SK-N-SH (cell line): ENCODE data around the gene ZFP36. TPM values are rescaled to one million over a fixed set of nuclear protein-coding genes. Genes with fewer than 3 reads are reported as not detected.

Source experiments
- CTCF ChIA-PET: fragments of 300-600, 350-600 bp; formaldehyde crosslinking; extraction: SDS; loops from one replicate; lab custom pipeline; 2021; lab: Yijun Ruan, JAX
- POLR2A ChIA-PET: fragments of 350-600 bp; sonication (Branson Sonifier 250); formaldehyde crosslinking; extraction: SDS; loops from one replicate; lab custom pipeline; 2020; ENCODE audit warnings: antibody characterized with exemption, inconsistent platforms; lab: Yijun Ruan, JAX
- DNase-seq: peaks from one replicate; pipeline ENCODE4 v3.0.0; 2012
- H2AFZ ChIP-seq: fragments of 200-600 bp; sonication (generic); 2 replicates; pipeline ENCODE4 v1.8.1; 2016; ENCODE audit warnings: antibody characterized with exemption, mild to moderate bottlenecking, low read depth
- H3F3A ChIP-seq: fragments of 200-600 bp; sonication (generic); replicated peaks from 2 replicates; pipeline ENCODE3; 2016; ENCODE audit warnings: antibody characterized with exemption, mild to moderate bottlenecking; ENCODE audit not compliant: insufficient read depth
- H3K27ac ChIP-seq, 2 experiments: fragments of 200-500 bp in 1 of 2; fragments of 200-600 bp in 1 of 2; sonication (Bioruptor generic) in 1 of 2; sonication (generic), shearing (Covaris generic) in 1 of 2; 2 replicates each; pipeline versions ENCODE4 v1.5.1 to v1.6.1; 2014 to 2016; ENCODE audit warnings: low read depth in 2 of 2, inconsistent platforms in 1 of 2, low read length in 1 of 2, mild to moderate bottlenecking in 1 of 2, mixed read lengths in 1 of 2
- H3K27me3 ChIP-seq: fragments of 200-600 bp; sonication (generic), shearing (Covaris generic); 2 replicates; pipeline ENCODE4 v1.6.1; 2016; ENCODE audit warnings: mixed run types; ENCODE audit not compliant: insufficient read depth
- H3K36me3 ChIP-seq, 2 experiments: fragments of 200-500 bp in 1 of 2; fragments of 200-600 bp in 1 of 2; sonication (Bioruptor generic) in 1 of 2; sonication (generic) in 1 of 2; replicated peaks in 1 of 2; 2 replicates each; pipeline versions ENCODE3 to v1.5.1; 2014 to 2016; ENCODE audit warnings: low read length in 1 of 2, mild to moderate bottlenecking in 1 of 2; ENCODE audit not compliant: insufficient read depth in 2 of 2, control insufficient read depth in 1 of 2
- H3K4me1 ChIP-seq, 2 experiments: fragments of 200-500 bp in 1 of 2; fragments of 200-600 bp in 1 of 2; sonication (Bioruptor generic) in 1 of 2; sonication (generic), shearing (Covaris generic) in 1 of 2; 2 replicates each; pipeline versions ENCODE4 v1.5.1 to v1.6.1; 2014 to 2016; ENCODE audit warnings: low read depth in 1 of 2, low read length in 1 of 2, mixed run types in 1 of 2; ENCODE audit not compliant: insufficient read depth in 2 of 2, control insufficient read depth in 1 of 2
- H3K4me2 ChIP-seq: fragments of 200-600 bp; sonication (generic), shearing (Covaris generic); 2 replicates; pipeline ENCODE4 v1.6.1; 2017; ENCODE audit warnings: mixed run types
- H3K4me3 ChIP-seq, 2 experiments: fragments of 200-500 bp in 1 of 2; fragments of 200-600 bp in 1 of 2; sonication (Bioruptor generic) in 1 of 2; sonication (generic), shearing (Covaris generic) in 1 of 2; 2 replicates each; pipeline versions ENCODE4 v1.5.1 to v1.8.1; 2014 to 2016; ENCODE audit warnings: low read depth in 2 of 2, inconsistent platforms in 1 of 2, low read length in 1 of 2, mild to moderate bottlenecking in 1 of 2, mixed read lengths in 1 of 2, moderate library complexity in 1 of 2
- H3K79me2 ChIP-seq: fragments of 200-600 bp; sonication (generic); 2 replicates; pipeline ENCODE4 v1.8.1; 2017; ENCODE audit warnings: mild to moderate bottlenecking; ENCODE audit not compliant: insufficient read depth
- H3K9ac ChIP-seq: fragments of 200-600 bp; sonication (generic); 2 replicates; pipeline ENCODE4 v1.6.1; 2017; ENCODE audit warnings: mixed run types
- H3K9me2 ChIP-seq: fragments of 200-600 bp; sonication (generic); 2 replicates; pipeline ENCODE4 v1.6.1; 2017; ENCODE audit warnings: mixed run types
- H3K9me3 ChIP-seq: fragments of 200-600 bp; sonication (generic); 2 replicates; pipeline ENCODE4 v1.6.1; 2017; ENCODE audit warnings: mixed run types, mild to moderate bottlenecking, moderate library complexity
- H4K20me1 ChIP-seq: fragments of 200-600 bp; sonication (generic); 2 replicates; pipeline ENCODE4 v1.6.1; 2017; ENCODE audit warnings: mild to moderate bottlenecking, mixed run types; ENCODE audit not compliant: insufficient read depth
- CHD2 ChIP-seq: fragments of 150-350 bp; IDR thresholded peaks from 2 replicates; pipeline ENCODE4 v1.6.1; 2018; ENCODE audit warnings: low read length; ENCODE audit not compliant: partially characterized antibody
- EP300 ChIP-seq, 2 experiments: IDR thresholded peaks; 2 replicates each; pipeline versions ENCODE4 v1.4.0 to v1.6.1; 2012; ENCODE audit warnings: borderline replicate concordance in 1 of 2, low read depth in 1 of 2, low read length in 1 of 2
- FOSL2 ChIP-seq: IDR thresholded peaks from 2 replicates; pipeline ENCODE4 v1.4.0; 2012; ENCODE audit warnings: low read depth, mild to moderate bottlenecking, moderate library complexity, borderline replicate concordance
- GATA2 ChIP-seq: sonication (generic); formaldehyde crosslinking; IDR thresholded peaks from 2 replicates; pipeline ENCODE4 v1.5.0; 2020; ENCODE audit warnings: mild to moderate bottlenecking, missing genetic modification reagents
- NFIC ChIP-seq: IDR thresholded peaks from 2 replicates; pipeline ENCODE4 v1.4.0; 2012; ENCODE audit warnings: borderline replicate concordance
- NRF1 ChIP-seq: IDR thresholded peaks from 2 replicates; pipeline ENCODE4 v1.6.1; 2012; ENCODE audit warnings: low read depth, mild to moderate bottlenecking, low read length
- RFX5 ChIP-seq: IDR thresholded peaks from 2 replicates; pipeline ENCODE4 v1.6.1; 2012; ENCODE audit warnings: mild to moderate bottlenecking, improper control_type of control experiment, low read length
- RXRA ChIP-seq: IDR thresholded peaks from 2 replicates; pipeline ENCODE4 v1.4.0; 2012; ENCODE audit warnings: low read depth, mild to moderate bottlenecking, borderline replicate concordance
- SIN3A ChIP-seq: IDR thresholded peaks from 2 replicates; pipeline ENCODE4 v1.6.1; 2012; ENCODE audit warnings: low read depth, mild to moderate bottlenecking, low read length, moderate library complexity, borderline replicate concordance
- SMC3 ChIP-seq: IDR thresholded peaks from 2 replicates; pipeline ENCODE4 v1.6.1; 2012; ENCODE audit warnings: low read depth, low read length, improper control_type of control experiment
- TEAD4 ChIP-seq: IDR thresholded peaks from 2 replicates; pipeline ENCODE4 v1.4.0; 2012; ENCODE audit warnings: mild to moderate bottlenecking, borderline replicate concordance; ENCODE audit not compliant: insufficient read depth
- YY1 ChIP-seq: IDR thresholded peaks from 2 replicates; pipeline ENCODE4 v1.4.0; 2012; ENCODE audit warnings: low read depth, mild to moderate bottlenecking
- WGBS: methylation state at CpG from one replicate; pipeline ENCODE4 v1.1.6; 2017; ENCODE audit warnings: low lambda C conversion rate; 5-methylcytosine and 5-hydroxymethylcytosine counted together
- polyA plus RNA-seq, 3 experiments: library from polyadenylated mRNA; depleted of rRNA; stranded (reverse); fragments of >200 nt; gene quantifications; 2 replicates each; pipeline ENCODE4 v1.2.3, GENCODE V29; 2012
- TF ChIP-seq, protein P1 (sequence below): IDR thresholded peaks from 2 replicates; pipeline ENCODE4 v1.4.0; 2012; ENCODE audit warnings: low read depth, borderline replicate concordance
- TF ChIP-seq, protein P2 (sequence below): IDR thresholded peaks from 2 replicates; pipeline ENCODE4 v1.4.0; 2012; ENCODE audit warnings: low read depth
- TF ChIP-seq, protein P3 (sequence below): IDR thresholded peaks from 2 replicates; pipeline ENCODE4; 2012

The ZFP36 gene
- polyA plus RNA-seq, 1 of the 3 experiments (the other 2 are of a cell fraction): 49.3 TPM

DNA sequence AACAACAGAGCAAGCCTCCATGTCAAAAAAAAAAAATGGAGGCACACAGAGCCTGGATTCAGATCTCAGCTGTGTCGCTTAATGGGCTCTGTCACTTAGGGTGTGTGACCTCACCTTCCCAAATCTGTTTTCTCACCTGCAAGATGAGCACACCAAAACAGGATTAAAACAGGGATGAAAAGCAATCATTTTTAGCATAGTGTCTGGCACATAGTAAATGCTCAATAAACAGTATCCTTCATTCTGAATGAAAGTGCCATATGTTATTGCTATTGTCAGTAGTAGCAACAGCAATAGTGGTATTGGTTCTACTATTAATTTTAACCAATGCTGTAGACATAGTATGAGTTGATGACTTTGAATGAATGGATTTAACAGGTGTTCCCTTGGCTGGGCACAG lies 41.1 kb upstream of the ZFP36 start:
- peaks cover 7 to 9% of the 10 kb centered on the region in 2 experiments; a peak in 2 of 4 replicates for H3K4me1 ChIP-seq
- H3K4me2 ChIP-seq: no peak overlapping the region
- no peaks in the 10 kb centered on the region; the same call in 1 of the 2 replicates for H4K20me1 ChIP-seq
- H3K4me3 ChIP-seq: no peak overlapping the region
- no peaks in the 10 kb centered on the region for H3K9me3 ChIP-seq
- H3K27ac ChIP-seq: no peak overlapping the region
- H3K79me2 ChIP-seq: no peaks in the 10 kb centered on the region; the same call in 1 of the 2 replicates
- peaks cover 7 to 42% of the 10 kb centered on the region in 2 experiments for H3K36me3 ChIP-seq
- no peak for DNase-seq
- H3F3A ChIP-seq: peaks cover 12% of the 10 kb centered on the region
- POLR2A ChIA-PET: no interaction called here
- CTCF ChIA-PET: interaction anchor here (1.0 kb wide), 1 partner anchor 153 kb away, joined by 3 read pairs; no protein-coding TSS in a partner anchor
- H3K27me3 ChIP-seq: no peaks in the 10 kb centered on the region
- WGBS: 100% methylated on average over 1 of the region's 1 CpG
- no peak overlapping the region for H3K9ac ChIP-seq
- TF ChIP-seq NFIC (no peak), SMC3 (no peak), TEAD4 (no peak), EP300 (IDR thresholded peaks at IDR 0.05; ENCODE audit: borderline replicate concordance in 1 of 2, low read depth in 1 of 2, low read length in 1 of 2) (no peak), SIN3A (no peak), RXRA (no peak), GATA2 (CRISPR knock-in tag) (no peak), YY1 (no peak), FOSL2 (no peak), RFX5 (no peak), NRF1 (no peak), CHD2 (no peak)
- TF ChIP-seq, protein P1, sequence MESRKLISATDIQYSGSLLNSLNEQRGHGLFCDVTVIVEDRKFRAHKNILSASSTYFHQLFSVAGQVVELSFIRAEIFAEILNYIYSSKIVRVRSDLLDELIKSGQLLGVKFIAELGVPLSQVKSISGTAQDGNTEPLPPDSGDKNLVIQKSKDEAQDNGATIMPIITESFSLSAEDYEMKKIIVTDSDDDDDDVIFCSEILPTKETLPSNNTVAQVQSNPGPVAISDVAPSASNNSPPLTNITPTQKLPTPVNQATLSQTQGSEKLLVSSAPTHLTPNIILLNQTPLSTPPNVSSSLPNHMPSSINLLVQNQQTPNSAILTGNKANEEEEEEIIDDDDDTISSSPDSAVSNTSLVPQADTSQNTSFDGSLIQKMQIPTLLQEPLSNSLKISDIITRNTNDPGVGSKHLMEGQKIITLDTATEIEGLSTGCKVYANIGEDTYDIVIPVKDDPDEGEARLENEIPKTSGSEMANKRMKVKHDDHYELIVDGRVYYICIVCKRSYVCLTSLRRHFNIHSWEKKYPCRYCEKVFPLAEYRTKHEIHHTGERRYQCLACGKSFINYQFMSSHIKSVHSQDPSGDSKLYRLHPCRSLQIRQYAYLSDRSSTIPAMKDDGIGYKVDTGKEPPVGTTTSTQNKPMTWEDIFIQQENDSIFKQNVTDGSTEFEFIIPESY: no peak
- TF ChIP-seq, protein P2, sequence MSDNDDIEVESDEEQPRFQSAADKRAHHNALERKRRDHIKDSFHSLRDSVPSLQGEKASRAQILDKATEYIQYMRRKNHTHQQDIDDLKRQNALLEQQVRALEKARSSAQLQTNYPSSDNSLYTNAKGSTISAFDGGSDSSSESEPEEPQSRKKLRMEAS: no peak
- TF ChIP-seq, protein P3, sequence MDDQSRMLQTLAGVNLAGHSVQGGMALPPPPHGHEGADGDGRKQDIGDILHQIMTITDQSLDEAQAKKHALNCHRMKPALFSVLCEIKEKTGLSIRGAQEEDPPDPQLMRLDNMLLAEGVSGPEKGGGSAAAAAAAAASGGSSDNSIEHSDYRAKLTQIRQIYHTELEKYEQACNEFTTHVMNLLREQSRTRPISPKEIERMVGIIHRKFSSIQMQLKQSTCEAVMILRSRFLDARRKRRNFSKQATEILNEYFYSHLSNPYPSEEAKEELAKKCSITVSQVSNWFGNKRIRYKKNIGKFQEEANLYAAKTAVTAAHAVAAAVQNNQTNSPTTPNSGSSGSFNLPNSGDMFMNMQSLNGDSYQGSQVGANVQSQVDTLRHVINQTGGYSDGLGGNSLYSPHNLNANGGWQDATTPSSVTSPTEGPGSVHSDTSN: no peak
- TF ChIP-seq, all 33 proteins: peak for 0
- Histone ChIP-seq H3K9me2 (no peaks in the 10 kb centered on the region), H2AFZ (no peak overlapping the region)
